ENCODE measurements around the gene FRYL.
"Not testable (repeated sequence)": the region's sequence is repeated elsewhere in the genome, so short reads cannot be mapped to it uniquely, and the experiment has no call there.

FRYL gene

GRCh38 chr4:48779998-48780864 is at the start of gene FRYL:
FRYL (minus strand) TSS chr4:48780279; CDS start chr4:48634410, 145,869 bp downstream.
- no peak for TF ChIP-seq ZFX (IDR thresholded peaks at IDR 0.05; ENCODE audit: borderline replicate concordance)
- TF ChIP-seq, protein P1, sequence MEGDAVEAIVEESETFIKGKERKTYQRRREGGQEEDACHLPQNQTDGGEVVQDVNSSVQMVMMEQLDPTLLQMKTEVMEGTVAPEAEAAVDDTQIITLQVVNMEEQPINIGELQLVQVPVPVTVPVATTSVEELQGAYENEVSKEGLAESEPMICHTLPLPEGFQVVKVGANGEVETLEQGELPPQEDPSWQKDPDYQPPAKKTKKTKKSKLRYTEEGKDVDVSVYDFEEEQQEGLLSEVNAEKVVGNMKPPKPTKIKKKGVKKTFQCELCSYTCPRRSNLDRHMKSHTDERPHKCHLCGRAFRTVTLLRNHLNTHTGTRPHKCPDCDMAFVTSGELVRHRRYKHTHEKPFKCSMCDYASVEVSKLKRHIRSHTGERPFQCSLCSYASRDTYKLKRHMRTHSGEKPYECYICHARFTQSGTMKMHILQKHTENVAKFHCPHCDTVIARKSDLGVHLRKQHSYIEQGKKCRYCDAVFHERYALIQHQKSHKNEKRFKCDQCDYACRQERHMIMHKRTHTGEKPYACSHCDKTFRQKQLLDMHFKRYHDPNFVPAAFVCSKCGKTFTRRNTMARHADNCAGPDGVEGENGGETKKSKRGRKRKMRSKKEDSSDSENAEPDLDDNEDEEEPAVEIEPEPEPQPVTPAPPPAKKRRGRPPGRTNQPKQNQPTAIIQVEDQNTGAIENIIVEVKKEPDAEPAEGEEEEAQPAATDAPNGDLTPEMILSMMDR (IDR thresholded peaks at IDR 0.05): no peak
- peak within 1 kb of the TSS; percentile 98 for H3K27ac ChIP-seq

DNA sequence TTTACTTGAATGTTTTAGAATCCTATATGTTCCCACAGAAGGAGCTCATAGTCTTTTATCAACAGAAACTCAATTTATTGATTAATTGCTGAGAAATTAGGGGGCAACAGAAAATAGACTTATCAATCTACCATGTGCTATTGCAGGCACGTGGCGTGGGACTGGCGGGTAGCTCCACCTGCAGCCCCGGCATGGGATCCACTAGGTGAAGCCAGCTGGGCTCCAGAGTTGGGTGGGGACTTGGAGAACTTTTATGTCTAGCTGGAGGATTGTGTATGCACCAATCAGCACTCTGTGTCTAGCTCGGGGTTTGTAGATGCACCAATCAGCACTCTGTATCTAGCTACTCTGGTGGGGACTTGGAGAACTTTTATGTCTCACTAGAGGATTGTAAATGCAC is 47.5 kb upstream of the FRYL start:
- TF ChIP-seq, protein P1 (IDR thresholded peaks at IDR 0.05): no peak
- no peak for TF ChIP-seq ZFX (IDR thresholded peaks at IDR 0.05; ENCODE audit: borderline replicate concordance)

DNA sequence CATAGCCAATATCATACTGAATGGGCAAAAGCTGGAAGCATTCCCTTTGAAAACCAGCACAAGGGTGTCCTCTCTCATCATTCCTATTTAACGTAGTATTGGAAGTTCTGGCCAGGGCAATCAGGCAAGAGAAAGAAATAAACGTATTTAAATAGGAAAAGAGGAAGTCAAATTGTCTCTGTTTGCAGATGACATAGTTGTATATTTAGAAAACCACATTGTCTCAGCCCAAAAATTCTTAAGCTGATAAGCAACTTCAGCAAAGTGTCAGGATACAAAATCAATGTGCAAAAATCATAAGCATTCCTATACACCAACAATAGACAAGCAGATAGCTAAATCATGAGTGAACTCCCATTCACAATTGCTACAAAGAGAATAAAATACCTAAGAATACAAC is 41.4 kb upstream of the FRYL start:
- H3K27ac ChIP-seq: not testable (repeated sequence)

More for the DNA sequence above, 47.5 kb upstream of the FRYL start:
- H3K27ac ChIP-seq: no peak overlapping the region

DNA sequence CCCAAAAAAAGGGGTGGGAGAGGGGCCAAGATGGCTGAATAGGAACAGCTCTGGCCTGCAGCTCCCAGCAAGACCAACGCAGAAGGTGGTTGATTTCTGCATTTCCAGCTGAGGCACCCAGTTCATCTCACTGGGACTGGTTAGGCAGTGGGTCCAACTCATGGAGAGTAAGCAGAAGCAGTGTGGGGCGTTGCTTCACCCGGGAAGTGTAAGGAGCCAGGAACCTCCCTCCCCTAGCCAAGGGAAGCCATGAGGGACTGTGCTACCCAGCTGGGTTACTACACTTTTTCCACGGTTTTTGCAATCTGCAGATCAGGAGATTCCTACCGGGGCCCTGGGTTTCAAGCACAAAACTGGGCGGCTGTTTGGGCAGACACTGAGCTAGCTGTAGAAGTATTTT is 36.9 kb upstream of the FRYL start:
- TF ChIP-seq, protein P1 (IDR thresholded peaks at IDR 0.05): no peak
- TF ChIP-seq ZFX (IDR thresholded peaks at IDR 0.05; ENCODE audit: borderline replicate concordance): no peak
- no peak overlapping the region for H3K27ac ChIP-seq

DNA sequence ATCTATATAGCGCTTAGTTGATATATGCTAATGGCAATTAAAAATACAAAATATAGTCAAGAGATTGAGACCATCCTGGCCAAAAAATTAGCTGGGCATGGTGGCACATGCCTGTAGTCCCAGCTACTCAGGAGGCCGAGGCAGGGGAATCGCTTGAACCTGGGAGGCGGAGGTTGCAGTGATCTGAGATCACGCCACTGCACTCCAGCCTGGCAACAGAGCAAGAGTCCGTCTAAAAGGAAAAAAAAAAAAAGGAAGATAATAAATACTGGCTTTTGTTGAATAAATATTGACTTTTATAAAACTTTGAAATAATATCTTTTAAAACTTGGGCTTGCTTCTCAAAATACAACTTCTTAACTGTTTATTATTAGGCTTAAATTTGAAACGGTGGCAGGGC is 36.2 kb upstream of the FRYL start:
- H3K27ac ChIP-seq: not testable (repeated sequence)

DNA sequence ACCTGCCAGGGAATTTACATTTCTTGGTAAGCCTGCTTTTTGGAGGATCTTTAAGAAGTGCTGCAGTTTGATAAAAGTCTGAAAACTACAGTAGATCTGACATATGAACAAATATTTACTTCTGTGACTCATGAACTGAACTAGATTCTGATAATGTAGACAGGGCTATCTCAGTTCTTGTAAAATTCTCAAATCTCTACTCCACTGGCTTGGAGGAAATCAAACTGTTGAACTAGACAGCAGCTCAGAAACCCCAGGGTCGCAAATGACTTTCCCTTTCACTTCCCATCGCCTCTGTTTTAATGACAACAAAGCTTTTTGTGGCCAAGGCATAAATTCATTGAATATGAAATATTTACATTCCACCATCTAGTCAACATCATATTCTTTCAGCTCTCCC is 35.4 kb upstream of the FRYL start:
- TF ChIP-seq ZFX (IDR thresholded peaks at IDR 0.05; ENCODE audit: borderline replicate concordance): no peak
- TF ChIP-seq, protein P1 (IDR thresholded peaks at IDR 0.05): no peak
- no peak overlapping the region for H3K27ac ChIP-seq

GRCh38 chr4:48813964-48814363 is 33.9 kb upstream of the FRYL start:
- TF ChIP-seq, protein P1 (IDR thresholded peaks at IDR 0.05): no peak
- no peak for TF ChIP-seq ZFX (IDR thresholded peaks at IDR 0.05; ENCODE audit: borderline replicate concordance)
- no peak overlapping the region for H3K27ac ChIP-seq

DNA sequence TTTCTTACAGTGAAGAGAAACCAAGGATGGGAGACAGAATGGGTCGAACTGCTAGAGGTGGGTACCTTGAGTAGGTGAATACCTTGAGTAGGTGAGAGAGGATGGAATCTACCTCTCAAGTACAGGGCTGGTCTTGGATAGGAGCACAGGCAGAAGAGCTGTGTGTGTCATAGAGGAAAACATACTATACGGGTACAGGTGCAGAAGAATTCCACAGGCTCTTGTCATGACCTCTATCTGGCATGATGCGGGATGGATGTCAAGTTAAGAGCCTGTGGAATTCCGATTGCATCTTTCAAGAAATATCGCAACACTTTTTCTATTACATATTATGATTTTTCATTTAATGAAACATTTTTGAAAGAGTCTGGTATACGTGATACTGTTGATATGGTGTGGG is 32.8 kb upstream of the FRYL start:
- TF ChIP-seq, protein P1 (IDR thresholded peaks at IDR 0.05): no peak
- TF ChIP-seq ZFX (IDR thresholded peaks at IDR 0.05; ENCODE audit: borderline replicate concordance): no peak

More for the DNA sequence above, 32.8 kb upstream of the FRYL start:
- H3K27ac ChIP-seq: no peak overlapping the region

Data from 22Rv1 (cell line).